SK-N-SH treated with all-trans-retinoic acid at 6 μM for 48 hours (cell line): ENCODE measurements around the gene NXN.

ENCODE experiments used
- ATAC-seq: fragments of 200-7000 bp; cut with Tn5 transposase; 3 replicates; pipeline ENCODE4 v1.9.1; 2020; ENCODE audit warnings: mild to moderate bottlenecking, moderate library complexity
- BACH2 ChIP-seq: fragments of 250-450 bp; sonication (Bioruptor Pico); IDR thresholded peaks from 2 replicates; pipeline ENCODE4 v1.9.0; 2021; ENCODE audit warnings: mild to moderate bottlenecking, borderline replicate concordance
- CSDC2 ChIP-seq: fragments of 250-450 bp; sonication (Bioruptor Pico); IDR thresholded peaks from 2 replicates; pipeline ENCODE4 v1.5.0; 2020; ENCODE audit warnings: mild to moderate bottlenecking, moderate library complexity
- CSRNP3 ChIP-seq: fragments of 250-450 bp; sonication (Bioruptor Pico); IDR thresholded peaks from 2 replicates; pipeline ENCODE4 v1.5.1; 2021; ENCODE audit warnings: mild to moderate bottlenecking, moderate library complexity
- ESRRG ChIP-seq: fragments of 250-450 bp; sonication (Bioruptor Pico); IDR thresholded peaks from 2 replicates; pipeline ENCODE4 v1.6.1; 2021; ENCODE audit warnings: mild to moderate bottlenecking
- ISL1 ChIP-seq: fragments of 250-450 bp; sonication (Bioruptor Pico); IDR thresholded peaks from 2 replicates; pipeline ENCODE4 v2.1.2; 2022; ENCODE audit warnings: mild to moderate bottlenecking, moderate library complexity
- PATZ1 ChIP-seq: fragments of 250-450 bp; sonication (Bioruptor Pico); IDR thresholded peaks from 2 replicates; pipeline ENCODE4 v1.8.0; 2020; ENCODE audit warnings: mild to moderate bottlenecking, moderate library complexity, borderline replicate concordance
- PPARA ChIP-seq: fragments of 250-450 bp; sonication (Bioruptor Pico); IDR thresholded peaks from 2 replicates; pipeline ENCODE4 v1.5.0; 2020; ENCODE audit warnings: mild to moderate bottlenecking, borderline replicate concordance
- RARB ChIP-seq: fragments of 250-450 bp; sonication (Bioruptor Pico); IDR thresholded peaks from 2 replicates; pipeline ENCODE4 v1.8.0; 2021; ENCODE audit warnings: mild to moderate bottlenecking, moderate library complexity
- SNAI2 ChIP-seq: fragments of 250-450 bp; sonication (Bioruptor Pico); IDR thresholded peaks from 2 replicates; pipeline ENCODE4 v1.5.0; 2020; ENCODE audit warnings: mild to moderate bottlenecking, moderate library complexity
- TCF4 ChIP-seq: fragments of 250-450 bp; sonication (Bioruptor Pico); IDR thresholded peaks from 2 replicates; pipeline ENCODE4 v1.8.0; 2021; ENCODE audit warnings: mild to moderate bottlenecking, moderate library complexity, borderline replicate concordance
- ZC3H10 ChIP-seq: fragments of 250-450 bp; sonication (Bioruptor Pico); IDR thresholded peaks from 2 replicates; pipeline ENCODE4 v1.5.1; 2021; ENCODE audit warnings: mild to moderate bottlenecking, moderate library complexity
- ZFP3 ChIP-seq: fragments of 250-450 bp; sonication (Bioruptor Pico); IDR thresholded peaks from 2 replicates; pipeline ENCODE4 v1.5.0; 2020; ENCODE audit warnings: mild to moderate bottlenecking, moderate library complexity
- ZFP30 ChIP-seq: fragments of 450-650 bp; formaldehyde crosslinking; IDR thresholded peaks from 2 replicates; pipeline ENCODE4 v1.5.0; 2022; ENCODE audit warnings: mild to moderate bottlenecking, moderate library complexity
- ZNF565 ChIP-seq: fragments of 450-650 bp; formaldehyde crosslinking; conservative IDR thresholded peaks from 2 replicates; pipeline ENCODE4 v1.5.0; 2020; ENCODE audit warnings: low read depth, mild to moderate bottlenecking, moderate library complexity
- ZNF70 ChIP-seq: fragments of 450-650 bp; formaldehyde crosslinking; IDR thresholded peaks from 2 replicates; pipeline ENCODE4 v1.5.0; 2020; ENCODE audit warnings: mild to moderate bottlenecking, moderate library complexity
- TF ChIP-seq, protein P1 (sequence below): fragments of 250-450 bp; sonication (Bioruptor Pico); IDR thresholded peaks from 2 replicates; pipeline ENCODE4 v1.8.0; 2021; ENCODE audit warnings: low read depth, mild to moderate bottlenecking, moderate library complexity, borderline replicate concordance
- TF ChIP-seq, protein P2 (sequence below): fragments of 250-450 bp; sonication (Bioruptor Pico); IDR thresholded peaks from 2 replicates; pipeline ENCODE4 v1.5.1; 2020; ENCODE audit warnings: low read depth, mild to moderate bottlenecking, moderate library complexity
- TF ChIP-seq, protein P3 (sequence below): fragments of 250-450 bp; sonication (Bioruptor Pico); IDR thresholded peaks from 2 replicates; pipeline ENCODE4 v1.5.0; 2020; ENCODE audit warnings: mild to moderate bottlenecking, moderate library complexity

The NXN gene

DNA sequence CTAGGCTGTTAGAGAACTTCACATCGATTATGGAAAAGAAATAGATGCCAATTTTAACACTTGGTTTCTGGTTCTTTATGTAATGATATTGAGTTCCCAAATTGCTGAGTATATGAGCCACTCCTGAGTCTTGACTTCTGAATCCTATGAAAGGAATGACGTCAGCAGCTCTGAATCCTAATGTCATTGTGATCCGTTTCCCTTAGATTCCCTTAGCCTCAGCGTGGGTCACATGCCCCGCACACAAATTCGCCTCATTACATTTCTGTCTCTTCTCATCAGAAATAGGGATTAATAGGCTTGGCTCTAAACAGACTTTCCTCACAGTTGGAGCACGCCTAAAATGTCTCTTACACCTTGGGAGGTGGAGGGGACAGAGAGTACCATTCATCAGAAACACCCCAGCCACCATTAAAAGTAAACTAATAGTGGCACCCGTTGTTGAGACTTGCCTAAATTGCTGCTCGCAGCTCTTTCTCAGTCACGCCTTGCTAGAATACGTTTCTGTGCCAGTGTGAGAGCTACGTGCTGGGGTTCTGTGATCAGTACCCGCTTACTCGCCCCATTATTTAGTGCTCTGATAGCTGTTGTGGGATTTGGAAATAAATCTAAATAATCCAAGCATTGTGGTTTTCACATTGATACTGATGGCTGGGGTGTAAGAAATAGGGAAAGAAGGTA, 190.3 kb downstream of the NXN start:
- TF ChIP-seq SNAI2 (CRISPR knock-in tag) (no peak), CSRNP3 (no peak), ESRRG (no peak), BACH2 (no peak), ISL1 (CRISPR knock-in tag) (no peak), ZC3H10 (CRISPR knock-in tag) (no peak), PATZ1 (CRISPR knock-in tag) (no peak), ZFP30 (no peak), RARB (CRISPR knock-in tag) (no peak), ZFP3 (CRISPR knock-in tag) (no peak), CSDC2 (CRISPR knock-in tag) (no peak)
- TF ChIP-seq, protein P1, sequence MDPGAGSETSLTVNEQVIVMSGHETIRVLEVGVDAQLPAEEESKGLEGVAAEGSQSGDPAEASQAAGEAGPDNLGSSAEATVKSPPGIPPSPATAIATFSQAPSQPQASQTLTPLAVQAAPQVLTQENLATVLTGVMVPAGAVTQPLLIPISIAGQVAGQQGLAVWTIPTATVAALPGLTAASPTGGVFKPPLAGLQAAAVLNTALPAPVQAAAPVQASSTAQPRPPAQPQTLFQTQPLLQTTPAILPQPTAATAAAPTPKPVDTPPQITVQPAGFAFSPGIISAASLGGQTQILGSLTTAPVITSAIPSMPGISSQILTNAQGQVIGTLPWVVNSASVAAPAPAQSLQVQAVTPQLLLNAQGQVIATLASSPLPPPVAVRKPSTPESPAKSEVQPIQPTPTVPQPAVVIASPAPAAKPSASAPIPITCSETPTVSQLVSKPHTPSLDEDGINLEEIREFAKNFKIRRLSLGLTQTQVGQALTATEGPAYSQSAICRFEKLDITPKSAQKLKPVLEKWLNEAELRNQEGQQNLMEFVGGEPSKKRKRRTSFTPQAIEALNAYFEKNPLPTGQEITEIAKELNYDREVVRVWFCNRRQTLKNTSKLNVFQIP (CRISPR knock-in tag): no peak
- TF ChIP-seq, protein P2, sequence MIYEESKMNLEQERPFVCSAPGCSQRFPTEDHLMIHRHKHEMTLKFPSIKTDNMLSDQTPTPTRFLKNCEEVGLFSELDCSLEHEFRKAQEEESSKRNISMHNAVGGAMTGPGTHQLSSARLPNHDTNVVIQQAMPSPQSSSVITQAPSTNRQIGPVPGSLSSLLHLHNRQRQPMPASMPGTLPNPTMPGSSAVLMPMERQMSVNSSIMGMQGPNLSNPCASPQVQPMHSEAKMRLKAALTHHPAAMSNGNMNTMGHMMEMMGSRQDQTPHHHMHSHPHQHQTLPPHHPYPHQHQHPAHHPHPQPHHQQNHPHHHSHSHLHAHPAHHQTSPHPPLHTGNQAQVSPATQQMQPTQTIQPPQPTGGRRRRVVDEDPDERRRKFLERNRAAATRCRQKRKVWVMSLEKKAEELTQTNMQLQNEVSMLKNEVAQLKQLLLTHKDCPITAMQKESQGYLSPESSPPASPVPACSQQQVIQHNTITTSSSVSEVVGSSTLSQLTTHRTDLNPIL (CRISPR knock-in tag): no peak
- TF ChIP-seq, protein P3, sequence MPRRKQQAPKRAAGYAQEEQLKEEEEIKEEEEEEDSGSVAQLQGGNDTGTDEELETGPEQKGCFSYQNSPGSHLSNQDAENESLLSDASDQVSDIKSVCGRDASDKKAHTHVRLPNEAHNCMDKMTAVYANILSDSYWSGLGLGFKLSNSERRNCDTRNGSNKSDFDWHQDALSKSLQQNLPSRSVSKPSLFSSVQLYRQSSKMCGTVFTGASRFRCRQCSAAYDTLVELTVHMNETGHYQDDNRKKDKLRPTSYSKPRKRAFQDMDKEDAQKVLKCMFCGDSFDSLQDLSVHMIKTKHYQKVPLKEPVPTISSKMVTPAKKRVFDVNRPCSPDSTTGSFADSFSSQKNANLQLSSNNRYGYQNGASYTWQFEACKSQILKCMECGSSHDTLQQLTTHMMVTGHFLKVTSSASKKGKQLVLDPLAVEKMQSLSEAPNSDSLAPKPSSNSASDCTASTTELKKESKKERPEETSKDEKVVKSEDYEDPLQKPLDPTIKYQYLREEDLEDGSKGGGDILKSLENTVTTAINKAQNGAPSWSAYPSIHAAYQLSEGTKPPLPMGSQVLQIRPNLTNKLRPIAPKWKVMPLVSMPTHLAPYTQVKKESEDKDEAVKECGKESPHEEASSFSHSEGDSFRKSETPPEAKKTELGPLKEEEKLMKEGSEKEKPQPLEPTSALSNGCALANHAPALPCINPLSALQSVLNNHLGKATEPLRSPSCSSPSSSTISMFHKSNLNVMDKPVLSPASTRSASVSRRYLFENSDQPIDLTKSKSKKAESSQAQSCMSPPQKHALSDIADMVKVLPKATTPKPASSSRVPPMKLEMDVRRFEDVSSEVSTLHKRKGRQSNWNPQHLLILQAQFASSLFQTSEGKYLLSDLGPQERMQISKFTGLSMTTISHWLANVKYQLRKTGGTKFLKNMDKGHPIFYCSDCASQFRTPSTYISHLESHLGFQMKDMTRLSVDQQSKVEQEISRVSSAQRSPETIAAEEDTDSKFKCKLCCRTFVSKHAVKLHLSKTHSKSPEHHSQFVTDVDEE (CRISPR knock-in tag): no peak
- TF ChIP-seq, all 23 proteins: peak for 0

GRCh38 chr17:788551-788950, 191.0 kb downstream of the NXN start:
- no peak for ATAC-seq
- TF ChIP-seq PPARA (CRISPR knock-in tag) (no peak), SNAI2 (CRISPR knock-in tag) (no peak), ESRRG (no peak), ZNF565 (CRISPR knock-in tag) (no peak), CSDC2 (CRISPR knock-in tag) (no peak), TCF4 (CRISPR knock-in tag) (no peak), CSRNP3 (no peak), ISL1 (CRISPR knock-in tag) (no peak), ZFP30 (no peak), ZNF70 (no peak), RARB (CRISPR knock-in tag) (no peak)
- TF ChIP-seq, protein P2 (CRISPR knock-in tag): no peak
- TF ChIP-seq, protein P3 (CRISPR knock-in tag): no peak

More for the DNA sequence above, 190.3 kb downstream of the NXN start:
- no peak for ATAC-seq
